ENCODE results near the gene PARP9.

PARP9 gene

DNA sequence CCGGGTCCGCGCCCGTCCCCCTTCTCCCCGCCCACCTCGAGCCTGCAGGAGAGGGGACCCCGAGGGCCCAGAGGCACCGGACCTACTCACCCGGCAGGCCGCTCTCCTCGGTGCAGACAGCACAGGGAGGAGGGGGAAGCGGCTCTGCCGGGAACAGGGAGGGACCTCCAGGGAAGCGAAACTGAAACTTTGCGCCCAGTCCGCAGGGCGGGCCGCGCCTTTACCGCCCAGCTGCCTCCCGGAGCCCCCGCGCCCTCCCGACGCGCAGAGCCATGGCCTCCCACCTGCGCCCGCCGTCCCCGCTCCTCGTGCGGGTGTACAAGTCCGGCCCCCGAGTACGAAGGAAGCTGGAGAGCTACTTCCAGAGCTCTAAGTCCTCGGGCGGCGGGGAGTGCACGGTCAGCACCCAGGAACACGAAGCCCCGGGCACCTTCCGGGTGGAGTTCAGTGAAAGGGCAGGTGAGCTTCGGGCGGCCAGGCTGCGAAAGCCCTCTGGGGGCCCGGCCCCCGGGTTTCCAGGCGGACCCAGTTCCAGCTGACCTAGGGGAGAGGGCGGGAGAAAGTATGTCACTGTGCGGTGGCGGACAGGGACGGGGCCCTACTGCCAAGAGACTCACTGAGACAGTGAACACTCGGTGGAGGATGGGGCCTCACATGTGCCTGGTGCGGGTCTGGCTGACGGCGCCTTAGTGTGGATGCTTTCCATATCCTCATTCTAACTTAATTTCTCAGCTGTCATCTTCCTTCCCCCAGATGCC is at the start of gene PARP9, which contains the start of gene DTX3L:
Gene PARP9, minus strand, starts transcription at position 146 of the 758 bp plus-strand sequence. CDS start 4,680 bp downstream, outside the sequence.
Gene DTX3L, plus strand, starts transcription at position 184 of the 758 bp plus-strand sequence. Its CDS starts 89 bp downstream, at position 273.
- peak; percentile 43 for DNase-seq (ENCODE audit: low read depth)
- peak within 1 kb of the TSS; percentile 96 for H3K4me3 ChIP-seq (ENCODE audit: control insufficient read depth, low read depth, low read length)
- TF ChIP-seq, protein P1, sequence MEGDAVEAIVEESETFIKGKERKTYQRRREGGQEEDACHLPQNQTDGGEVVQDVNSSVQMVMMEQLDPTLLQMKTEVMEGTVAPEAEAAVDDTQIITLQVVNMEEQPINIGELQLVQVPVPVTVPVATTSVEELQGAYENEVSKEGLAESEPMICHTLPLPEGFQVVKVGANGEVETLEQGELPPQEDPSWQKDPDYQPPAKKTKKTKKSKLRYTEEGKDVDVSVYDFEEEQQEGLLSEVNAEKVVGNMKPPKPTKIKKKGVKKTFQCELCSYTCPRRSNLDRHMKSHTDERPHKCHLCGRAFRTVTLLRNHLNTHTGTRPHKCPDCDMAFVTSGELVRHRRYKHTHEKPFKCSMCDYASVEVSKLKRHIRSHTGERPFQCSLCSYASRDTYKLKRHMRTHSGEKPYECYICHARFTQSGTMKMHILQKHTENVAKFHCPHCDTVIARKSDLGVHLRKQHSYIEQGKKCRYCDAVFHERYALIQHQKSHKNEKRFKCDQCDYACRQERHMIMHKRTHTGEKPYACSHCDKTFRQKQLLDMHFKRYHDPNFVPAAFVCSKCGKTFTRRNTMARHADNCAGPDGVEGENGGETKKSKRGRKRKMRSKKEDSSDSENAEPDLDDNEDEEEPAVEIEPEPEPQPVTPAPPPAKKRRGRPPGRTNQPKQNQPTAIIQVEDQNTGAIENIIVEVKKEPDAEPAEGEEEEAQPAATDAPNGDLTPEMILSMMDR (IDR thresholded peaks at IDR 0.05; ENCODE audit: control insufficient read depth, insufficient read depth, low read depth, low read length, missing control alignments): no peak

DNA sequence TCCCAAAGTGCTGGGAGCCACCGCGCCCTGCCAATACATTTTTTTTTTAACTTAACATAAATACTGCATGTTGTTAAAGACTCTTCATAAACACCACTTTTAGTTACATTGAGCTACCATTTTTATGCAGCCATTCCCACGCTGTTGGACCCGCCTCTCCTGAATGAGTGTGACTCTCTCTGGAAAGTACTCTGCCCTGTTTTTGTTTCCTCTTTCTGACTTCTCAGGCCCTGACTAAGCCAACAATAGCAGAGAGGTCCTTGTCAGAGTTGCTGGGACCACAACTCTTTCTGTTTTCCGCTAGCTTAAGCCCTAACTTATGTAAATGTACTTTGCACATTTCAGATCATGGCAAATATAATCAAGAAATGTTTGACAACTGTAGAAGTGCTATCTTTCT is 48.6 kb upstream of the PARP9 start:
- TF ChIP-seq, protein P1 (IDR thresholded peaks at IDR 0.05; ENCODE audit: control insufficient read depth, insufficient read depth, low read depth, low read length, missing control alignments): no peak
- no peak for DNase-seq (ENCODE audit: low read depth)
- no peak overlapping the region for H3K4me3 ChIP-seq (ENCODE audit: control insufficient read depth, low read depth, low read length)

DNA sequence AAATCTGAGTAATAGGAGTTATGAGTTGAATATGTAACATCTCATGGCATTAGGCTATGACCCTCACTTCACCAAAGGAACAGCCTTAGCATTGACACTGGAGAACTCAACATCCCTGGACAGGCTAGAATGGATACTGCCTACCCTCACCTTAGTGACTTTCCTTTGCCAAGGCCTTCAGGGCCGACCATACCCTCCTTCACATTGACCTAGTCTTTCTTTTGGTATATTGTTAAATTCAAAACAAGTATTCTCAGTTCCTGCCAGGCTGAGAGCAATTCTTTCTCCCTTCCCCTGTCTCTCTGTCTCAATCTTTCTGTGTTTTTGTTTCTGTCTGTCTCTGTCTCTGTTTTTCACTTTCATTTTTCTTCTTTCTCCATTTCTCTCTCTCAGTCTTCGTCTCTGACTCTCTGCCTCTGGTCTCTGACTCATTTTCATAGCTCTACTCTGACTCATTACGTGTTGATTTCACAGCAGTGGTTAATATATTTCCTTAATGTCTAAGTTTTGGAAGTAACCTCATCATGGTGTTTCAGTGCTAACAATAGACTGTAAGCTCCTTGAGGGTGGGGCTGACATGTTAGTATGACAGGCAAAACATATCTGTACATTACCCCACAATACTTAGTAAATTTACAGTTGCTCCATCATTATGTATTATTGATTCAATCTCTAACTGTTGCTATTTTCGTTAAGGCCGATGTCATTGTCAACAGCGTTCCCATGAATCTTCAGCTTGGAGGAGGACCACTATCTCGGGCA is 45.9 kb upstream of the PARP9 start:
- peak; percentile 45 for DNase-seq (ENCODE audit: low read depth)
- no peak overlapping the region for H3K4me3 ChIP-seq (ENCODE audit: control insufficient read depth, low read depth, low read length)
- TF ChIP-seq, protein P1 (IDR thresholded peaks at IDR 0.05; ENCODE audit: control insufficient read depth, insufficient read depth, low read depth, low read length, missing control alignments): no peak

DNA sequence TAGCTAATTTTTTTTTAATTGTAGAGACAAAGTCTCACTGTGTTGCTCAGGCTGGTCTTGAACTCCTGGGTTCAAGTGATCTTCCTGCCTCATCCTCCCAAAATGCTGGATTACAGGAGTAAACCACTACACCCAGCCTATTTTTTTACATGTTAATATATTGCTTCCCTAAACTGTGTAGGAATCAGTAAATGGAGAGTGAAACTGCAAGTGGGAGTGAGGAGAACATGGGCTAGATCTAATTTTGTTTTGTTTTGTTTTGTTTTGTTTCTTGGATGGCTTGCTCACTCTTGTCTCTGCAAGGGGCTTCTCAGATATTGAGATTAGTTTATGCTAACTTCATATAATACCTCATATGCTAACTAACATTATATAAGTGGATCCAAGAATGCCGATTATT is 44.8 kb upstream of the PARP9 start:
- DNase-seq (ENCODE audit: low read depth): no peak
- TF ChIP-seq, protein P1 (IDR thresholded peaks at IDR 0.05; ENCODE audit: control insufficient read depth, insufficient read depth, low read depth, low read length, missing control alignments): no peak
- H3K4me3 ChIP-seq (ENCODE audit: control insufficient read depth, low read depth, low read length): no peak overlapping the region

DNA sequence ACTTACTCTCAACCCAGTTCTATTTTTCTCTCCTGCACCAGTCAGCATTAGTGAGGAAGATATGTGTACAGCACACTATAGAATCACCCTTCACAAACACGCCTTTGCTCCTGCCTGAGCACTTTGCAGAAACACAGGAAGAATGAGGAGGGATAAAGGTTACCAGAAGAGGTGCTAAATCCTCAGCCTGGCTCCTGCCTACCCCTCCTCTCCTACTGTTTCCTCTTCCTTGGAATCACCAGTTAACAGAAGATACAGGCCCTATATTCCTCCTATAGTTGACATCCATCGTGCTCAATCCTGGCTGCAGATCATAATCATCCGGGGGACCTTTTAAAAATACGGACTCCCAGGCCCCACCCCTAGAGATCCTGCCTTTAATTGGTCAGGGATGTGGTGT is 42.2 kb upstream of the PARP9 start:
- TF ChIP-seq, protein P1 (IDR thresholded peaks at IDR 0.05; ENCODE audit: control insufficient read depth, insufficient read depth, low read depth, low read length, missing control alignments): no peak
- no peak for DNase-seq (ENCODE audit: low read depth)
- H3K4me3 ChIP-seq (ENCODE audit: control insufficient read depth, low read depth, low read length): no peak overlapping the region

DNA sequence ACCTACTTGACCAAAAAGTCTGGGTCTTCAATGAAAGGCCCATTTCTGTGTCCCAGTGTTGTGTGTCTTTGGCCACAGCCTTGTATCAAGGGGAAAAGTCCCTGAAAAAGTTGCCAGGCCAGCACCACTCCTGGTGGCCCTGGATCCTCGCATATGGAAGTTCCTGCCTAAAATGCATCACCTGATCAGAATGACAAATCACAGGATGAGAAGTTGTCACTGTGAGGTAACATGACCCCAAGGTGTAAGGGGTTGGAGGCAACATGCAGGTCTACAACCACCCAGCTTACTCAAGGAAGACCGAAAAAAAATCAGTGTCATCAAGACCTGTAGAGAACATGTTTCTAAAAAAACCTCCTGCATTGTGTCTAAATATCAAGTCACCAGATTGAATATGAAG is 39.0 kb upstream of the PARP9 start:
- DNase-seq (ENCODE audit: low read depth): no peak
- TF ChIP-seq, protein P1 (IDR thresholded peaks at IDR 0.05; ENCODE audit: control insufficient read depth, insufficient read depth, low read depth, low read length, missing control alignments): no peak
- no peak overlapping the region for H3K4me3 ChIP-seq (ENCODE audit: control insufficient read depth, low read depth, low read length)

All from AG09309 (cell line).